HUES64 (cell line): ENCODE data around the gene LIPJ. TPM values are rescaled to one million over a fixed set of nuclear protein-coding genes. Genes with fewer than 3 reads are reported as not detected.

Experiments
- H3K27ac ChIP-seq: 2 replicates; pipeline ENCODE4 v1.7.0; 2013; ENCODE audit warnings: low read depth, low read length, inconsistent platforms
- H3K27me3 ChIP-seq: 2 replicates; pipeline ENCODE4 v1.6.1; 2013; ENCODE audit warnings: mild to moderate bottlenecking, low read length; ENCODE audit not compliant: insufficient read depth
- H3K36me3 ChIP-seq: 2 replicates; pipeline ENCODE4 v1.6.1; 2013; ENCODE audit warnings: mild to moderate bottlenecking, low read length; ENCODE audit not compliant: insufficient read depth
- H3K4me1 ChIP-seq: 2 replicates; pipeline ENCODE4 v1.6.1; 2013; ENCODE audit warnings: mild to moderate bottlenecking, low read length, moderate library complexity; ENCODE audit not compliant: insufficient read depth
- H3K4me3 ChIP-seq: 2 replicates; pipeline ENCODE4 v1.5.1; 2013; ENCODE audit warnings: mild to moderate bottlenecking, low read length, moderate library complexity
- H3K9ac ChIP-seq: 2 replicates; pipeline ENCODE4 v1.6.1; 2013; ENCODE audit warnings: mild to moderate bottlenecking, low read depth, low read length
- H3K9me3 ChIP-seq: 2 replicates; pipeline ENCODE4 v1.6.1; 2013; ENCODE audit warnings: low read depth, low read length; ENCODE audit not compliant: insufficient read depth
- WGBS: fragments of 150-250, 120-280 bp; methylation state at CpG from one replicate; pipeline ENCODE4 v1.1.7; 2013; ENCODE audit warnings: missing lambda C conversion rate; 5-methylcytosine and 5-hydroxymethylcytosine counted together
- polyA plus RNA-seq, 2 experiments: library from polyadenylated mRNA; stranded (reverse); fragments of 50-300 nt; gene quantifications; one replicate each; pipeline ENCODE4 v1.2.3, GENCODE V29; 2013

LIPJ gene, protein sequence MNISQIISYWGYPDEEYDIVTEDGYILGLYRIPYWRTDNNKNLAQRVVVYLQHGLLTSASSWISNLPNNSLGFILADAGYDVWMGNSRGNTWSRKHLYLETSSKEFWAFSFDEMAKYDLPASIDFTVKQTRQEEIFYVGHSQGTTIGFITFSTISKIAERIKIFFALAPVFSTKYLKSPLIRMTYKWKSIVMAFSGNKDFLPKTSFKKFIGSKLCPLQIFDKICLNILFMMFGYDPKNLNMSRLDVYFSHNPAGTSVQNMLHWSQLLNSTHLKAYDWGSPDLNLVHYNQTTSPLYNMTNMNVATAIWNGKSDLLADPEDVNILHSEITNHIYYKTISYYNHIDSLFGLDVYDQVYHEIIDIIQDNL
- polyA plus RNA-seq (2013, experiment 1 of 2) = not detected
- not detected for polyA plus RNA-seq (2013, experiment 2 of 2)

DNA sequence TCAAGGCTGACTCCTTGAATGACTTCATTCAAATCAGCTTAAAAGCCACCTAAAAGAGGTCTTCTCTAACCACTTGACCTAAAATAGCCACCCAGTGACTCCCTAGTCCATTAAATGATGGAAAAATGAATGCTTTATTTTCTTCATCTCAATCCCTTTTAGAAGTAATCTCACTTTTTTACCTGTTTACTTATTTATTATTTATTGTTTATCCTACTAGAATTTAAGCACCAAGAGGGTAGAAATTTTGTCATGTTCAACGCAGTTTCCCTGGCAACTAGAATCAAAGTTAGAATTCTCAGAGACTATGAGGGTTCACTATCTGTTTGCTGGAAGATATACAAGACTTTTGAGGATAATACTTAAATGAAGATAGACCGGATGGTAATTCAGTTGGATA lies at the start of gene LIPJ:
Gene LIPJ (plus strand): TSS at position 301 of the 400 bp plus-strand sequence. CDS start 3,926 bp downstream, outside the sequence.
- Histone ChIP-seq H3K4me3 (no peak within 1 kb of the TSS), H3K4me1 (peaks cover 4% of the 10 kb centered on the region; the same call in 1 of the 2 replicates), H3K27ac (no peak within 1 kb of the TSS), H3K27me3 (peaks cover 49% of the 10 kb centered on the region), H3K9me3 (no peaks in the 10 kb centered on the region), H3K9ac (no peak within 1 kb of the TSS), H3K36me3 (no peaks in the 10 kb centered on the region)
- 92% methylated on average over 2 of the region's 2 CpGs for WGBS

DNA sequence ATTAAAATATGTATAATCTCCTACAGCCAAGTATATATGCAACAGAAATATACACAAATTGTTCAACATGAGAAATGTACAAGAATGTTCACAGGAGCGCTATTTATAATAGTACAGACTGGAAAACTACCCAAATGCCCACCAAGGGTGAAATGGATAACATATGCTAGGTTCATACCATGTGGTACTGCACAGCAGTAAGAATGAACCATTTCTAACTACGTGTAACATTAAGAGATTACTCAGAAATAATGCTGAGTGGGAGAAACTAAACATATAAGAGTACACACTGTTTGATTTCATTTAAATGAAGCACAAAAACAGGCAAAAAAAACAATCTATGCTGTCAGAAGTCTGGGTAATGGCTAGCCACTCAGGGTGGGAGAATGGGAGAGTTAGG lies 49.2 kb upstream of the LIPJ start:
- Histone ChIP-seq H3K9ac (no peak overlapping the region), H3K27ac (no peak overlapping the region), H3K4me3 (no peak overlapping the region), H3K36me3 (no peaks in the 10 kb centered on the region), H3K4me1 (no peaks in the 10 kb centered on the region), H3K27me3 (no peaks in the 10 kb centered on the region), H3K9me3 (no peaks in the 10 kb centered on the region)
- 100% methylated on average over 2 of the region's 2 CpGs for WGBS

DNA sequence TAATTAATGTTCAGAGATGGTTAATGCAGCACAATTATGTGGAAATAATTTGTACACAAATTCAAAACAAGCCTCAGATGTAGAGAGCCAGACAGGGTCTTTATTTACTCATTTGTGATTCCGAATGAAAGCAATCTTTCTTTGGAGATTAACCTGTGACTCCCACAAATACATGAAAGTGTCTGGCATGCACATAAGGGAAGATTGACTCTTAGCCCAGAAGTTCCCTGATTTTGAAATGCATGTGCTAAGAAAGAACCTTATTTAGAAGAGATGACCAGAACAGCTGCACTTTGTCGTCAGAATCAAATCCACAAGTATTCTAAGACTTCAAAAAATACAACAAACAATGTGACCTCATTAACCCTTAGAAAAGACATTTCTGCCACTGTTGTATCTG lies 48.5 kb upstream of the LIPJ start:
- no peaks in the 10 kb centered on the region for H3K27me3 ChIP-seq
- H3K36me3 ChIP-seq = no peaks in the 10 kb centered on the region
- H3K4me1 ChIP-seq = no peaks in the 10 kb centered on the region
- no peak overlapping the region for H3K27ac ChIP-seq
- 89% methylated on average over 2 of the region's 2 CpGs for WGBS
- no peaks in the 10 kb centered on the region for H3K9me3 ChIP-seq
- no peak overlapping the region for H3K9ac ChIP-seq
- H3K4me3 ChIP-seq = no peak overlapping the region

DNA sequence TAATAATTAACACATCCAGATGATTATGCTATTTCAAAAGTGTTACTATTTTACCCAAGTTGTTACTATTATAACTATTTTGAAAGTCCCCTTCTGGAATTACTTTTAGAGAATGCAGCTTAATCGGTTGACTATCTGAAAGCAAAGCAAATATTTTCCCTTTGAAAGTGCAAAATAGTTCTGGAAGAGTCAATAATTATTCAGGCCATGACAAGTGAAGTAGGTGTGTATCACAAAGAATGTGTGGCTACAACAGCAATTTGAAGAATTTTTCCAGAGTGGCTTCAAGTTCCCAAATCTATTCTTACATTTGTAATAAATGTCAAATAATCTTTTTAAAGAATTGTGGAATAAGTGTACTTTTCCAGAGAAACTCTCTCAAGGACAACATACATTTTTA lies 46.2 kb upstream of the LIPJ start:
- H3K27ac ChIP-seq = no peak overlapping the region
- H3K4me3 ChIP-seq = no peak overlapping the region
- no peaks in the 10 kb centered on the region for H3K9me3 ChIP-seq
- no peaks in the 10 kb centered on the region for H3K36me3 ChIP-seq
- 95% methylated on average over 1 of the region's 1 CpG for WGBS
- no peak overlapping the region for H3K9ac ChIP-seq
- H3K27me3 ChIP-seq = no peaks in the 10 kb centered on the region
- H3K4me1 ChIP-seq = no peaks in the 10 kb centered on the region

DNA sequence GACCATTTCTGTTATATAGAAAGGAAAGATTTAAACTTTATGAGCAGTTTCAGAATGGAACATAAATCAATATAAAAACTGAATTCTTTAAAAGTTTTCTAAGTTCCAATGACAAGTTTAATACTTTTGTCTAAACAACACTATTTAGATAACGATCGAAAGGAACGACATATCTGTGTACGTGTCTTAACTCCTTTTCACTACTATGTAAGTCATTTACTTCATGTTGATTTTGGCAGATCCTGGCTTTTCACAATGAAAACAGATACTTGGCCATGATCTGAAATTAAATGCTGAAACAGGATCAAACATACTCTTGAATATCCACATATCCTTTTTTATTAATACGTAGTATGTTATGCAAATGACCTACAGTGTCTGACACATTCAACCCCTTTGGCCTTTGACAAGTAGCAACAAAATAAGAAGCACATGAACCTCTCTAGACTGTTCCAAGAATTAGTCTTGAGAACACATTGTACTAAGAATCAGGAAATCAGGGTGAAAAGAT lies 45.4 kb upstream of the LIPJ start:
- Histone ChIP-seq H3K4me3 (no peak overlapping the region), H3K36me3 (no peaks in the 10 kb centered on the region), H3K9me3 (no peaks in the 10 kb centered on the region), H3K9ac (no peak overlapping the region), H3K4me1 (no peaks in the 10 kb centered on the region), H3K27me3 (no peaks in the 10 kb centered on the region), H3K27ac (no peak overlapping the region)
- WGBS = 97% methylated on average over 5 of the region's 5 CpGs

DNA sequence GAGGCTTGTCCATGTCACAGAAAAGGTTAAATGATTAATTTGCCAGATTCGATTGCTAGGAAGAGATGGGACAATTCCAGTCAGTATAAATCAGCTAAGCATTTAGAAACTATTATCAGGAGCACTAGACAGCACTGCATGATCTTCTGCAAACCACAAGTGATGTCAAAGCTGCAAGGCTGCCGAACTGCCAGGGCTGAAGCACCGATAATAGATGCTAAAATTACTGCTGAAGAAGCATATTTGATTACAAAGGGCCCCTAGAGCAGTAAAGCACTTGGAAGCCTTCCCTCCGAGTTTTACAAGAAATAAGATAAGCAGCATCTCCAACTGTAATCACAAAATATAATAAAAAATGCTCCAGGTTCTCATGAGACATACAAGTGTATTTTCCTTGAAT lies 44.0 kb upstream of the LIPJ start:
- H3K9me3 ChIP-seq = no peaks in the 10 kb centered on the region
- no peaks in the 10 kb centered on the region for H3K4me1 ChIP-seq
- no peak overlapping the region for H3K27ac ChIP-seq
- H3K4me3 ChIP-seq = no peak overlapping the region
- no peaks in the 10 kb centered on the region for H3K36me3 ChIP-seq
- H3K9ac ChIP-seq = no peak overlapping the region
- WGBS = 95% methylated on average over 4 of the region's 4 CpGs
- H3K27me3 ChIP-seq = no peaks in the 10 kb centered on the region

DNA sequence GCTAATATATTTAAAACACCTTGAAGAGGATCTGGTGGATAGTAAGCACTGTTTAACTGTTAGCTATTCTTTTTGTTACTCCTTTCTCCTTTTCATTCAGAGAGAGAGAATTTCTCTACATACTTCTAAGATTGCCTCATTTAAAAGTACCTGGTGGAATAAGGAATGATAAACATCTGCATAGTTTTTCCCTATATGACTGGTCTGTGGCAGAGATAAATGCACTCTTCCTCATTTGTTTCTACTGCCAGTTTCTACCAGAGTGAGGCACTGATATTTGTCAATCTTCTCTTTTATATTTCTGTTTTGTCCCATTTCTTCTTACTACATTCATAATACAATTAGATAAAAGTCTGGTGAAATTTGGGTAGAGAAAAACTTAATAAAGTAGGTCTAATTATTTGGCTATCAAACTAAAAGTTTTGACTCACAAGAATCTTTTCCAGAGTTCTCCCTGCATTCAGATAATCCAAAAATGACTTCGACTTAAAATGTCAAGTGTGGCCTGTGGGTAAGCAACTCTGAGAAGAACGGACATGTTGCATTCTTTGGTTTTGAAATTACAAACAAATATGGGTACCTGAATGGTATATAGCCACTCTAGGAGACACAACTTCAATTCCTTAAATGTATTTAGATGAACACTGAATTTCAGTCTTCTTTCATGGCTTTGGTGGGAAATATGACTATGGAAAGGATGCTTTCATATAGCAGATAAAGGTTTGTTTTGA lies 42.3 kb upstream of the LIPJ start:
- H3K36me3 ChIP-seq = no peaks in the 10 kb centered on the region
- H3K9ac ChIP-seq = no peak overlapping the region
- no peak overlapping the region for H3K4me3 ChIP-seq
- no peaks in the 10 kb centered on the region for H3K9me3 ChIP-seq
- no peaks in the 10 kb centered on the region for H3K4me1 ChIP-seq
- WGBS = 93% methylated on average over 2 of the region's 2 CpGs
- H3K27ac ChIP-seq = no peak overlapping the region
- H3K27me3 ChIP-seq = no peaks in the 10 kb centered on the region

DNA sequence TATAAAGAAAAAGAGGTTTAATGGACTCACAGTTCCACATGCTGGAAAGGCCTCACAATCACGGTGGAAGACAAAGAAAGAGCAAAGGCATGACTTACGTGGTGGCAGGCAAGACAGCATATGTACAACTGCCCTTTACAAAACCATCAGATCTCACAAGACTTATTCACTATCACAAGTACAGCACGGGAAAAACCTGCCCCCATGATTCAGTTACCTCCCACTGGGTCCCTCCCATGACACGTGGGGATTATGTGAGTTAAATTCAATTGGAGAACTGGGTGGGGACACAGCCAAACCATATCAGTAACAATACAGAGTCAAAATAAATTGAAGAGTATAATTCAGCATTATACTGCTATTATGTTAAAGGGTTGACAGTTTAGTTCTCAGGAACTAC lies 41.2 kb upstream of the LIPJ start:
- Histone ChIP-seq H3K4me3 (no peak overlapping the region), H3K4me1 (no peaks in the 10 kb centered on the region), H3K27me3 (no peaks in the 10 kb centered on the region), H3K36me3 (no peaks in the 10 kb centered on the region), H3K27ac (no peak overlapping the region), H3K9ac (no peak overlapping the region), H3K9me3 (no peaks in the 10 kb centered on the region)
- 90% methylated on average over 3 of the region's 4 CpGs for WGBS

DNA sequence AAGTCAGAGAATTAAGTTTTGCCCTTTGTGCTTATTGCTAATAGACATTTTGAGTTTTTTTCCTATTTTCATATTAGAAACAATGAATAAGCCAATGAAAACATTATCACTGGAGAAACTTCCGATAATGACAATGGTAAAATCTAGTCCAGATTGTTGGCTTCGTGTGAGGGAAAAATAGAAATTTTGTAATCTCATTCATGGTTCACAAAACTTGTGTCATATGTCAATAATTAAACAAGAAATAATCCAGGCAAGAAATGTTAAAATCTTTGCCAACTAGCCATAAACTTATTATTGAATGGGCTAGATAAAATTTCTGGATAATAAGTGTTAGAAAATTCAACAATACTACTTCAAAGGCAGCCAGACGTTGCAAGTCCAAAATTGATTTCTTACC lies 40.1 kb upstream of the LIPJ start:
- no peaks in the 10 kb centered on the region for H3K9me3 ChIP-seq
- H3K9ac ChIP-seq = no peak overlapping the region
- no peaks in the 10 kb centered on the region for H3K27me3 ChIP-seq
- H3K4me3 ChIP-seq = no peak overlapping the region
- H3K27ac ChIP-seq = no peak overlapping the region
- H3K4me1 ChIP-seq = no peaks in the 10 kb centered on the region
- WGBS = no CpG with 5 or more reads among the region's 3 CpGs
- H3K36me3 ChIP-seq = no peaks in the 10 kb centered on the region

DNA sequence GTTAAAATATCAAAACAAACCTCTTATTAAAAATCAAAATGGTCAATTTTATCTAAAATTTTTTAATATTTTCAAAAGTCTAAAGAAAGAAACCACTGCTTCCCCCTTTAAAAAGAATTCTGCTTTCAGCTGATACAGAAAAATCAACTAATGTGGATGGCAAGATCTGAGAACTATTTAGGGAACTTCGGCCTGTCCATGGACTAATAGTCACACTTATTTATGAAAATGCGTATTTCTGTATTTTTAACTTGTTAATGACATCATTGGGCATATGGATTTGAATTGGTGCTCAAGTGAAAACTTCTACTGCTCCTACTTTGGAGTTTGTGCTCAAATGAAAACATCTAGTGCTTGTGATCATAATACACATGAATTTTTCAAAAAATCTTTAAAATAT lies 35.3 kb upstream of the LIPJ start:
- Histone ChIP-seq H3K27me3 (no peaks in the 10 kb centered on the region), H3K27ac (no peak overlapping the region), H3K4me3 (no peak overlapping the region), H3K4me1 (no peaks in the 10 kb centered on the region), H3K9ac (no peak overlapping the region), H3K9me3 (no peaks in the 10 kb centered on the region), H3K36me3 (no peaks in the 10 kb centered on the region)
- 93% methylated on average over 2 of the region's 2 CpGs for WGBS

DNA sequence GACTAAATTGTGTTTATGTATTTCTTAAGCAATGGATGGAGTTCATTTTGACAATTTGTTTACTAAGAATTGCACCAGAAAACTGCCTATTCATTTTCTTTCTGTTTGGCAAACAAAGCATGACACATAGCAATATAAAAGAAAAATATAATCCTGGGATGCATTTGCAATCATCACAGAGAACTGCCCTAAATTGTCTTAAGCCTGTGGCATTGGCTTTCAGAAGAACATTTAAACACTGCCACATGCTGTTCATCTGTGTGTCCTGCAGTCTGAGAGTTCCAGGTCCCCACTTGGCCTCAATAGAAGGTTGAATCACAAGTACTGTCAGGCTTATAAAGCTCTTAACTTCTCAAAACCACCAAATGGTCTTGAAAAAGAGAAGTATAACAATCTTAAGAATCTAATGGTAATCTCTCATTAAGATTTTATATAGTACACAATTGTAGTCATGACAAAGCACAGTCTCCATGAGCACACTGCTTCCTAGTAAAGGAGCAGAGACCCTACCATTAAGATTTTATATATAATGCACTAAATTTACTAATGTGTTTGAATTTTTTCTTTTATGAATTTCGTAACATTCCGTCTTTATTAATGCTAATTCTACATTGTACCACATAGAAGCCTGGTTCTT lies 33.3 kb upstream of the LIPJ start:
- H3K4me1 ChIP-seq = no peaks in the 10 kb centered on the region
- no peak overlapping the region for H3K27ac ChIP-seq
- H3K27me3 ChIP-seq = no peaks in the 10 kb centered on the region
- H3K9ac ChIP-seq = no peak overlapping the region
- no peak overlapping the region for H3K4me3 ChIP-seq
- WGBS = 80% methylated on average over 1 of the region's 2 CpGs
- no peaks in the 10 kb centered on the region for H3K36me3 ChIP-seq
- H3K9me3 ChIP-seq = no peaks in the 10 kb centered on the region
